Measurements from ENCODE around the gene TMEM176A.

DNA sequence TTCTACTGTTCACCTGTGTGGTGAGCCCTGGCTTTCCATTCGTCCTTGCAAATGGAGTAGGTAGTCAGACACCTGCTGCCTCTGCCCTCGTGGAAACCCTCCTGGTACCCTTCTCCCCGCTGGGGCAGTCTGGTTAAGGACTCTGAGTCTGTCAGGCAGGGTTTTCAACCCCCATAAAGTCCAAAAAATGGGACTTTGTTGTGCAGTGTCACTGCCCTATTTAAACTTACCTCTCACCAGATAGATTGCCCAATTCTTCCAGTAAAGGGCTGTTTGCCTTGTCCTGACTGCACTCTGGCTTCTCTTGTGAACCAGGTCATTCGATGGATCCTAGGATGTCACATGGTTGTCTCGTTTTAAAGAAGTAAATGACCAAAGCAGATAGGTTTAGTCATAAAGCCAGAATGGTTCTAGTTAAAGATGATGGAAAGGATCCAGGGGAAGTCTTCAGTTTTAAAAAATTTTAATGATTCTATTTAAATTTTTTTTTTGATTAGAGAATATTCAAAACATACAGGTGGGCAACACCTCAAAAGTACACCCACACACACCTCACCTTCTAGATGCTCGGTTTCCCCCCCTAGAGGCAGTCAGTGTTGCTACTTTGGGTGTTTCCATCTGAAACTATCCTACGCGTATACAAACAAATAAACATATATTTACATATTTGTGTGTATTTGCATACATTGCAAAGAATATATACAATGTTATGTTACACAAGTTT, 22.4 kb upstream of the TMEM176A start:
- TF ChIP-seq, protein P1, sequence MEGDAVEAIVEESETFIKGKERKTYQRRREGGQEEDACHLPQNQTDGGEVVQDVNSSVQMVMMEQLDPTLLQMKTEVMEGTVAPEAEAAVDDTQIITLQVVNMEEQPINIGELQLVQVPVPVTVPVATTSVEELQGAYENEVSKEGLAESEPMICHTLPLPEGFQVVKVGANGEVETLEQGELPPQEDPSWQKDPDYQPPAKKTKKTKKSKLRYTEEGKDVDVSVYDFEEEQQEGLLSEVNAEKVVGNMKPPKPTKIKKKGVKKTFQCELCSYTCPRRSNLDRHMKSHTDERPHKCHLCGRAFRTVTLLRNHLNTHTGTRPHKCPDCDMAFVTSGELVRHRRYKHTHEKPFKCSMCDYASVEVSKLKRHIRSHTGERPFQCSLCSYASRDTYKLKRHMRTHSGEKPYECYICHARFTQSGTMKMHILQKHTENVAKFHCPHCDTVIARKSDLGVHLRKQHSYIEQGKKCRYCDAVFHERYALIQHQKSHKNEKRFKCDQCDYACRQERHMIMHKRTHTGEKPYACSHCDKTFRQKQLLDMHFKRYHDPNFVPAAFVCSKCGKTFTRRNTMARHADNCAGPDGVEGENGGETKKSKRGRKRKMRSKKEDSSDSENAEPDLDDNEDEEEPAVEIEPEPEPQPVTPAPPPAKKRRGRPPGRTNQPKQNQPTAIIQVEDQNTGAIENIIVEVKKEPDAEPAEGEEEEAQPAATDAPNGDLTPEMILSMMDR (IDR thresholded peaks at IDR 0.05; ENCODE audit: insufficient read depth, low read depth, low read length): no peak
- TF ChIP-seq EZH2 (IDR thresholded peaks at IDR 0.05; ENCODE audit: insufficient read depth, low read length): no peak

Data from astrocyte (in vitro differentiated cells and primary cell).